ENCODE results near the gene SLC25A15.

- no peak for TF ChIP-seq CSRNP3 (CRISPR knock-in tag; IDR thresholded peaks at IDR 0.05)
- no peak for TF ChIP-seq ZNF8 (CRISPR knock-in tag; IDR thresholded peaks at IDR 0.05)
- no peak for TF ChIP-seq PATZ1 (CRISPR knock-in tag; IDR thresholded peaks at IDR 0.05; ENCODE audit: borderline replicate concordance)
- no peak for TF ChIP-seq CREB5 (CRISPR knock-in tag; IDR thresholded peaks at IDR 0.05; ENCODE audit: low read depth)
- no peak for TF ChIP-seq OSR1 (CRISPR knock-in tag; IDR thresholded peaks at IDR 0.05)
- TF ChIP-seq RARB (CRISPR knock-in tag; IDR thresholded peaks at IDR 0.05): no peak
- no peak for TF ChIP-seq POU6F1 (CRISPR knock-in tag; IDR thresholded peaks at IDR 0.05; ENCODE audit: borderline replicate concordance, low read depth)
- TF ChIP-seq CSDC2 (CRISPR knock-in tag; IDR thresholded peaks at IDR 0.05): no peak
- TF ChIP-seq ZFP3 (CRISPR knock-in tag; IDR thresholded peaks at IDR 0.05): no peak
- no peak for TF ChIP-seq ARNTL (CRISPR knock-in tag; IDR thresholded peaks at IDR 0.05; ENCODE audit: borderline replicate concordance, low read depth)
- no peak for TF ChIP-seq ZFP30 (CRISPR knock-in tag; IDR thresholded peaks at IDR 0.05)
- no peak for TF ChIP-seq SNAI2 (CRISPR knock-in tag; IDR thresholded peaks at IDR 0.05)
- no peak for TF ChIP-seq TOX (CRISPR knock-in tag; IDR thresholded peaks at IDR 0.05; ENCODE audit: borderline replicate concordance)
Observed at GRCh38 chr13:40798380-40798779, 9.0 kb downstream of the SLC25A15 start.

Measured in SK-N-SH treated with all-trans-retinoic acid at 6 μM for 48 hours (cell line).